HepG2 (cell line): ENCODE measurements around the gene CBLC. TPM values are rescaled to one million over a fixed set of nuclear protein-coding genes. Genes with fewer than 3 reads are reported as not detected.

Source experiments
- ATAC-seq: fragments of 200-7000 bp; cut with Tn5 transposase; 3 replicates; pipeline ENCODE4 v1.9.1; 2020; ENCODE audit warnings: mild to moderate bottlenecking, moderate library complexity
- BruUV-seq: library from RNA; stranded (reverse); fragments of 400-500 nt; replicated peaks from 2 replicates; lab custom pipeline; 2021; lab: Mats Ljungman, UMichigan
- CTCF ChIA-PET: fragments of 300-600 bp; formaldehyde crosslinking; extraction: SDS; loops from one replicate; lab custom pipeline; 2021; ENCODE audit warnings: low total read pairs, inconsistent platforms, low intra/inter-chr PET ratio; lab: Yijun Ruan, JAX
- POLR2A ChIA-PET: fragments of 350-600 bp; sonication (Branson Sonifier 250); formaldehyde crosslinking; loops from one replicate; lab custom pipeline; 2020; ENCODE audit warnings: antibody characterized with exemption, inconsistent platforms; lab: Yijun Ruan, JAX
- DNase-seq: peaks from one replicate; pipeline ENCODE4 v3.0.0-alpha.2; 2015; ENCODE audit warnings: low spot score
- FAIRE-seq: peaks from 3 replicates; lab custom pipeline; 2011; peaks lifted over from hg19 to GRCh38; lab: Jason Lieb, UNC
- H2AFZ ChIP-seq: one replicate; pipeline ENCODE4 v1.6.1; 2011; ENCODE audit warnings: low read length, inconsistent platforms
- H3K27ac ChIP-seq: fragments of 300-600 bp; 3 replicates; pipeline ENCODE4 v1.8.0; 2011; ENCODE audit warnings: mixed run types, mild to moderate bottlenecking, mixed read lengths, low read length, inconsistent platforms; ENCODE audit not compliant: insufficient read depth; ENCODE audit errors: extremely low read length
- H3K27me3 ChIP-seq, 2 experiments: fragments of 200-600 bp in 1 of 2; 2 replicates in 1 of 2; 3 replicates in 1 of 2; pipeline versions ENCODE4 v1.6.0 to v1.8.0; 2011; ENCODE audit warnings: low read length in 2 of 2, mild to moderate bottlenecking in 2 of 2, moderate library complexity in 2 of 2, inconsistent platforms in 1 of 2; ENCODE audit not compliant: insufficient read depth in 2 of 2, control insufficient read depth in 1 of 2
- H3K36me3 ChIP-seq, 2 experiments: fragments of 200-600 bp in 1 of 2; replicated peaks in 1 of 2; 2 replicates in 1 of 2; 3 replicates in 1 of 2; pipeline versions ENCODE4 v1.5.1 to v1.8.0; 2011; ENCODE audit warnings: low read length in 2 of 2, inconsistent platforms in 1 of 2; ENCODE audit not compliant: insufficient read depth in 2 of 2, control insufficient read depth in 1 of 2
- H3K4me1 ChIP-seq: 2 replicates; pipeline ENCODE4 v1.5.1; 2012; ENCODE audit warnings: low read length, inconsistent platforms; ENCODE audit not compliant: insufficient read depth
- H3K4me2 ChIP-seq: 2 replicates; pipeline ENCODE4 v1.6.0; 2011; ENCODE audit warnings: low read depth, low read length, inconsistent platforms
- H3K4me3 ChIP-seq, 3 experiments: fragments of 200-600 bp in 1 of 3; sonication (generic), shearing (Covaris generic) in 1 of 3; replicated peaks in 1 of 3; 2 replicates each; pipeline ENCODE4 v1.5.1; 2011 to 2016; ENCODE audit warnings: low read length in 3 of 3, inconsistent platforms in 2 of 3, low read depth in 2 of 3, mild to moderate bottlenecking in 2 of 3, control low read depth in 1 of 3, mixed read lengths in 1 of 3; ENCODE audit not compliant: insufficient read depth in 1 of 3
- H3K79me2 ChIP-seq: one replicate; pipeline ENCODE4 v1.6.1; 2011; ENCODE audit warnings: low read length, inconsistent platforms; ENCODE audit not compliant: insufficient read depth
- H3K9ac ChIP-seq: 2 replicates; pipeline ENCODE4 v1.6.0; 2011; ENCODE audit warnings: mild to moderate bottlenecking, low read depth, low read length, inconsistent platforms; ENCODE audit not compliant: insufficient read depth
- H3K9me3 ChIP-seq: 2 replicates; pipeline ENCODE4 v1.5.1; 2012; ENCODE audit warnings: mild to moderate bottlenecking, low read length
- H4K20me1 ChIP-seq: 2 replicates; pipeline ENCODE4 v1.6.0; 2011; ENCODE audit warnings: inconsistent platforms, mild to moderate bottlenecking, low read length, moderate library complexity; ENCODE audit not compliant: insufficient read depth
- GATAD1 ChIP-seq: IDR thresholded peaks from 2 replicates; pipeline ENCODE4 v1.6.1; 2016; ENCODE audit warnings: missing genetic modification reagents, missing compliant biosample characterization
- HNRNPLL ChIP-seq: fragments of 200-400 bp; formaldehyde crosslinking; IDR thresholded peaks from 2 replicates; pipeline ENCODE4 v1.6.1; 2017; ENCODE audit warnings: mild to moderate bottlenecking, low read depth, low read length; ENCODE audit not compliant: poor library complexity, severe bottlenecking
- RARA ChIP-seq: IDR thresholded peaks from 2 replicates; pipeline ENCODE4 v1.6.1; 2016; ENCODE audit warnings: missing genetic modification reagents, missing compliant biosample characterization
- SP4 ChIP-seq: sonication (generic); formaldehyde crosslinking; IDR thresholded peaks from 2 replicates; pipeline ENCODE4 v1.8.1; 2023; ENCODE audit warnings: mild to moderate bottlenecking, missing genetic modification reagents
- ZNF205 ChIP-seq: IDR thresholded peaks from 2 replicates; pipeline ENCODE4 v1.6.1; 2018; ENCODE audit warnings: missing biosample characterization, missing genetic modification reagents
- ZNF770 ChIP-seq: sonication (generic); formaldehyde crosslinking; IDR thresholded peaks from 2 replicates; pipeline ENCODE4 v1.5.0; 2020; ENCODE audit warnings: mild to moderate bottlenecking, missing genetic modification reagents
- ZNF773 ChIP-seq: sonication (generic); formaldehyde crosslinking; IDR thresholded peaks from 2 replicates; pipeline ENCODE4 v1.4.0; 2020; ENCODE audit warnings: missing genetic modification reagents, borderline replicate concordance
- ZSCAN21 ChIP-seq: sonication (generic); formaldehyde crosslinking; IDR thresholded peaks from 2 replicates; pipeline ENCODE4 v1.8.0; 2022; ENCODE audit warnings: mild to moderate bottlenecking, missing genetic modification reagents, moderate library complexity, borderline replicate concordance
- WGBS: methylation state at CpG from one replicate; pipeline ENCODE4 v1.1.6; 2017; ENCODE audit warnings: low lambda C conversion rate; 5-methylcytosine and 5-hydroxymethylcytosine counted together
- in situ Hi-C: cut with HindIII; loops from 2 replicates; pipeline ENCODE4 v1.10.0; 2017; ENCODE audit warnings: low pct_unique_long_range_greater_than_20kb; ENCODE audit not compliant: extremely low pct_ligation_motif_present
- intact Hi-C: fragments of 100-400 bp; cut with micrococcal nuclease; formaldehyde crosslinking; loops from one replicate; pipeline ENCODE4 v1.10.0; 2022; ENCODE audit not compliant: unreplicated experiment
- polyA plus RNA-seq, 8 experiments: library from polyadenylated mRNA; depleted of rRNA in 3 of 8; stranded (reverse) in 7 of 8; unstranded in 1 of 8; fragments of >200 nt; fragmentation: Illumina TruSeq in 4 of 8; extraction: Trizol in 4 of 8; gene quantifications; 2 replicates each; pipeline versions ENCODE4 v1.2.1 to v1.2.3, GENCODE V29; 2011 to 2016; ENCODE audit warnings: low read depth in 4 of 8, missing spikeins in 1 of 8, mixed read lengths in 1 of 8; ENCODE audit not compliant: insufficient read depth in 1 of 8
- total RNA-seq, 5 experiments: library from RNA; depleted of rRNA; stranded (reverse); fragments of >200 nt; fragmentation: Illumina TruSeq; extraction: Trizol; gene quantifications; 2 replicates each; pipeline ENCODE4 v1.2.3, GENCODE V29; 2016; ENCODE audit warnings: low read depth in 1 of 5

Gene CBLC
- total and polyA plus RNA-seq, 2 of the 13 experiments (the other 11 are each of a cell fraction or from before 2014, with no cell fraction given), result 1.8 to 2.6 TPM

GRCh38 chr19:44752123-44752815 lies 25.4 kb upstream of the CBLC start:
- BruUV-seq, result TSS peak; percentile 15
- 85% methylated on average over 8 of the region's 8 CpGs for WGBS

More at GRCh38 chr19:44752123-44752815, 25.4 kb upstream of the CBLC start:
- H3K4me3 ChIP-seq, result no peak overlapping the region
- peaks cover 61% of the 10 kb centered on the region for H3K4me1 ChIP-seq
- no peaks in the 10 kb centered on the region for H3K9me3 ChIP-seq
- in situ Hi-C loops (no loop called here), intact Hi-C loops (no loop called here)
- ChIA-PET CTCF (no interaction called here), POLR2A (interaction anchor here (1.1 to 2.1 kb wide), 3 partner anchors 13 to 34 kb away, joined by 4 to 7 read pairs (median 4); no protein-coding TSS in a partner anchor)
- no peaks in the 10 kb centered on the region; a peak in 1 of 5 replicates for H3K27me3 ChIP-seq
- FAIRE-seq, result no peak
- H3K4me2 ChIP-seq, result peak overlapping the region; percentile 44; the same call in 1 of the 2 replicates
- H3K27ac ChIP-seq, result no peak overlapping the region
- TF ChIP-seq ZNF773 (no peak), ZSCAN21 (CRISPR knock-in tag) (no peak), ZNF205 (CRISPR knock-in tag) (peak; percentile 94), GATAD1 (no peak), SP4 (no peak), ZNF770 (CRISPR knock-in tag) (peak; percentile 70), HNRNPLL (no peak), RARA (CRISPR knock-in tag) (no peak)
- H3K79me2 ChIP-seq, result peaks cover 16% of the 10 kb centered on the region
- no peak for ATAC-seq
- no peaks in the 10 kb centered on the region for H4K20me1 ChIP-seq
- no peak overlapping the region for H3K9ac ChIP-seq
- no peak for DNase-seq
- no peak overlapping the region for H2AFZ ChIP-seq
- peaks cover 5 to 18% of the 10 kb centered on the region in 2 experiments; a peak in 4 of 5 replicates for H3K36me3 ChIP-seq
